Cardiac muscle cell (in vitro differentiated cells and primary cell): ENCODE measurements around the gene BAZ1B. TPM values are rescaled to one million over a fixed set of nuclear protein-coding genes. Genes with fewer than 3 reads are reported as not detected.

Experiments
- DNase-seq, 2 donors: peaks; one replicate each; pipeline versions ENCODE4 v3.0.0 to v3.0.0-alpha.2; 2010 to 2017; ENCODE audit warnings: low read depth in 1 of 2, low spot score in 1 of 2
- H3K27ac ChIP-seq: fragments of 200-600 bp; sonication (generic); 2 replicates; pipeline ENCODE4 v1.5.1; 2016
- H3K27me3 ChIP-seq: fragments of 200-600 bp; sonication (generic); 2 replicates; pipeline ENCODE4 v1.6.0; 2016; ENCODE audit warnings: control low read depth
- H3K36me3 ChIP-seq: fragments of 200-600 bp; sonication (generic); 2 replicates; pipeline ENCODE4 v1.5.1; 2016; ENCODE audit warnings: control low read depth
- H3K4me1 ChIP-seq: fragments of 200-600 bp; sonication (generic); 2 replicates; pipeline ENCODE4 v1.8.1; 2017; ENCODE audit warnings: low read depth, mild to moderate bottlenecking, mixed run types
- H3K4me3 ChIP-seq: fragments of 200-600 bp; sonication (generic); 2 replicates; pipeline ENCODE4 v1.5.1; 2016; ENCODE audit warnings: mild to moderate bottlenecking
- H3K9me3 ChIP-seq: fragments of 200-600 bp; sonication (generic); 2 replicates; pipeline ENCODE4 v1.5.1; 2017; ENCODE audit warnings: low read depth, mild to moderate bottlenecking, control low read depth
- polyA plus RNA-seq: library from polyadenylated mRNA; unstranded; fragments of >200 nt; fragmentation: Nextera tagmentation; extraction: Ambion mirVana; gene quantifications from 2 replicates; pipeline ENCODE4 v1.2.1, GENCODE V29; 2016
- total RNA-seq: library from RNA; depleted of rRNA; stranded (reverse); fragments of >200 nt; gene quantifications from 2 replicates; pipeline ENCODE4 v1.2.3, GENCODE V29; 2016
- TF ChIP-seq, protein P1 (sequence below): IDR thresholded peaks from 2 replicates; pipeline ENCODE4 v1.5.1; 2012; ENCODE audit warnings: low read depth, mild to moderate bottlenecking, low read length

The BAZ1B gene
- total and polyA plus RNA-seq, 2 experiments from 2014 or later: 19.7 to 42.5 TPM

DNA sequence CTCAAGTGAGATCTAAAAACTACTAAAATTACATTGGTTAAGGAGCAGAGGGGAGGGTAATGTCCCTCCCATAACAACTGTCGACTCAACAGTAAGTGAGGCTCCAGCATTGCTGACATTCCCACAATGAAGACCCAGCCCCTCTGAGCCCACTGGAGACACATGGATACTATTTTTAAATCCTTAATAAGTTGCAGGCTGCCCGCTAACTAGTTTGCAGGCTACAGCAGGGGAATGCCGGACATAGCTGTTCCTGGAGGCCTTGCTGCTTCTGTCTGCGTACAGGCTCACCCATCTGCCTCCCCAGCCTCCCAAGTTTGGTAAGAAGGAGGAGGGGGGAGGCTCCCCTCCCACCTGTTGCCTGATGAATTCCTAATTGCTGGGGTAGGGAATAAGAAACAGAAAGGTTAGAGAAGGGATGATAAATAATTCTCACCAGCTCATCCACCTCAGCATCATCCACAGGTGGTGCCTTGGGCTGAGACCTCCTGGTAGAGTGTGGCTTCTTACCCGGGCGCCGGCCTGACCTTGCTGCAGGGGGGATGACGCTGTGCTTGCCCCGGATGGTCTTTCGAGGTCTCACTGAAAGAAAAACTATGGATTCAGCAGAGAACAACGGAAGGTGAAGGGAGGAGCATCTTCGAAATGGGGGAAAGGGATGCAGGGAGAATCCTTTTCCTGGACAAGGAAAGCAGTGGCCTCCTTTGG, 78.4 kb downstream of the BAZ1B start:
- no peaks in the 10 kb centered on the region for H3K27me3 ChIP-seq
- no peak overlapping the region for H3K4me3 ChIP-seq
- no peaks in the 10 kb centered on the region for H3K9me3 ChIP-seq
- H3K36me3 ChIP-seq: peaks cover 62% of the 10 kb centered on the region
- TF ChIP-seq, protein P1, sequence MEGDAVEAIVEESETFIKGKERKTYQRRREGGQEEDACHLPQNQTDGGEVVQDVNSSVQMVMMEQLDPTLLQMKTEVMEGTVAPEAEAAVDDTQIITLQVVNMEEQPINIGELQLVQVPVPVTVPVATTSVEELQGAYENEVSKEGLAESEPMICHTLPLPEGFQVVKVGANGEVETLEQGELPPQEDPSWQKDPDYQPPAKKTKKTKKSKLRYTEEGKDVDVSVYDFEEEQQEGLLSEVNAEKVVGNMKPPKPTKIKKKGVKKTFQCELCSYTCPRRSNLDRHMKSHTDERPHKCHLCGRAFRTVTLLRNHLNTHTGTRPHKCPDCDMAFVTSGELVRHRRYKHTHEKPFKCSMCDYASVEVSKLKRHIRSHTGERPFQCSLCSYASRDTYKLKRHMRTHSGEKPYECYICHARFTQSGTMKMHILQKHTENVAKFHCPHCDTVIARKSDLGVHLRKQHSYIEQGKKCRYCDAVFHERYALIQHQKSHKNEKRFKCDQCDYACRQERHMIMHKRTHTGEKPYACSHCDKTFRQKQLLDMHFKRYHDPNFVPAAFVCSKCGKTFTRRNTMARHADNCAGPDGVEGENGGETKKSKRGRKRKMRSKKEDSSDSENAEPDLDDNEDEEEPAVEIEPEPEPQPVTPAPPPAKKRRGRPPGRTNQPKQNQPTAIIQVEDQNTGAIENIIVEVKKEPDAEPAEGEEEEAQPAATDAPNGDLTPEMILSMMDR: no peak
- H3K27ac ChIP-seq: peak overlapping the region; percentile 74
- H3K4me1 ChIP-seq: no peaks in the 10 kb centered on the region
- DNase-seq: peak in 1 of 2 donors; percentile 47

DNA sequence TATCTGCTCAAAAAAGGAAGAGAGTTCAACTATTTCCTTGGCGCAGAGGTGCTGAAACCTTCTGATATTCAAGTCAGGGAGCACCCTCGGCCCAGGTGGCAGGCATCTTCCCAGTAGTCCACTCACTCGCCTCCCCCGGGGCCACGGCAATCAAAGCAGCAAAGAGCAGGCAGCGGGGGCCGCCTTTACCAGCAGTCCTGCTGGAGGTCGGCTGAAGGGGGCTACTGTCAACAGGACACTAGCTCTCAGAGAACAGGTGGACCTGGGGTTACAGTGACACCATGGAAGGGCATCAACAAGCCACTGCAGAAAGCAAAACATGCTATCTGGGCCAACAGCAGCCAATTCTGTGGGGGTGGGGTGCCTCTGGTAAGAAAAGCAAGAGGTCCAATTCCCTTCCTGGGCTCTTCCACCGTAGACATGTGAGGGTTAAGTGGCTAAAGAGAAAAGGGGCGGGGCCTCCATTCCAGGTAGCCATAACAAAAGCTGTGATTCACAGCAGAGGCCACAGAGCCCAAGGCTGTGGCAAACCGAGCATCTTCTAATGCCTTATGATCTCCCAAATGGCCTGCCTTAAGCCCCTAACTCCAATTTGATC, 79.1 kb downstream of the BAZ1B start:
- Histone ChIP-seq H3K4me3 (no peak overlapping the region), H3K27me3 (no peaks in the 10 kb centered on the region), H3K27ac (peak overlapping the region; percentile 74), H3K4me1 (no peaks in the 10 kb centered on the region), H3K9me3 (no peaks in the 10 kb centered on the region), H3K36me3 (peaks cover 55% of the 10 kb centered on the region)
- DNase-seq: no peak
- TF ChIP-seq, protein P1: no peak

DNA sequence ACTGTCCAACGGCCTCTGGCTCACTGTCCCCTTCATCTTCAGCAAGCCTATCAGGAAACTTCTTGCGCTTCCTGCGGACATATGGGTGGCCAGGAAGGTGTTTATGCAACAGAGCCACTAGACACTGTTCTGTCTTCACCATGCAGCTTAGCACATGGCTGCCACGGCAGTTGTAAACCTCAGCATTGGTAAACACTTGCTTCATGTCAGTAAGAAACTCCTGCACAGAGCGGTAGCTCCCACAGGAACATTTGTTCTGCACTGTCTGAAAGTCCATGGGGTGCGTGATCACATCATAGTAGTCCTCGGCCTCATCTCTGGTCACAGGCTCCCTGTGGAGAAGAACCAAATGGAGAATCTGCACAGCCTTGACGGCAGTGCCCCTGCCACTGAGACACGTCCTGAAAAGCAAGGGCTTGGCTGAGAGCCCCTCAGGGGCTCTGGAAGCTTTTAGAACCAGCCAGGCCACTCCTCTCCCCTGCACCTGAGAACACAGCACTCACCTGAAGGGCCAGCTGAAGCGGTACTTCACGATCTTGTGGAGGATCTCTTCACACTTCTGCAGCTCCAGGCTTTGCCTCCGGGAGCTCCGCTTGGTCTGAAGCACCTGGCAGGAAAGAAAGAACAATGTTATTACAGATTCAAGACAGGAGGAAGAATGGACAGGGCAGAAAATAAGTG, 79.7 kb downstream of the BAZ1B start:
- H3K4me1 ChIP-seq: no peaks in the 10 kb centered on the region
- peaks cover 48% of the 10 kb centered on the region for H3K36me3 ChIP-seq
- H3K4me3 ChIP-seq: no peak overlapping the region
- no peaks in the 10 kb centered on the region for H3K9me3 ChIP-seq
- TF ChIP-seq, protein P1: no peak
- DNase-seq: no peak
- no peaks in the 10 kb centered on the region for H3K27me3 ChIP-seq
- H3K27ac ChIP-seq: peak overlapping the region; percentile 74

DNA sequence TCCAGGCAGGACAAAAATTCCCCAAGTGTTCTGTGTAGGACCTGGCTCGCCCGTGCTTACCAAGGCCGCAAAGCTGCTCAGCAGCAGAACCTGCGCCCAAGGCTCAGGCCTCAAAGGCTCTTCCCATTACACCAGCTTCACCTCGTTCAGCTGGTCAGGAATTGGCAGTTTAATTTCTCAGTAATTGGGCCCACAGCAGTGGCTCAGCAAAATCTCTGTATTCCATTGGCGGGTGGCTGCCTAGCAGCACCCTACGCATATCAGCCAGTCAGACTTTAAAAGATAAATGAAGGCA, 82.7 kb downstream of the BAZ1B start:
- no peak for DNase-seq
- no peak overlapping the region for H3K4me3 ChIP-seq
- peak overlapping the region; percentile 51 for H3K27ac ChIP-seq
- H3K27me3 ChIP-seq: peaks cover 5% of the 10 kb centered on the region
- H3K4me1 ChIP-seq: no peaks in the 10 kb centered on the region
- no peaks in the 10 kb centered on the region for H3K9me3 ChIP-seq
- peaks cover 22% of the 10 kb centered on the region for H3K36me3 ChIP-seq
- TF ChIP-seq, protein P1: no peak

DNA sequence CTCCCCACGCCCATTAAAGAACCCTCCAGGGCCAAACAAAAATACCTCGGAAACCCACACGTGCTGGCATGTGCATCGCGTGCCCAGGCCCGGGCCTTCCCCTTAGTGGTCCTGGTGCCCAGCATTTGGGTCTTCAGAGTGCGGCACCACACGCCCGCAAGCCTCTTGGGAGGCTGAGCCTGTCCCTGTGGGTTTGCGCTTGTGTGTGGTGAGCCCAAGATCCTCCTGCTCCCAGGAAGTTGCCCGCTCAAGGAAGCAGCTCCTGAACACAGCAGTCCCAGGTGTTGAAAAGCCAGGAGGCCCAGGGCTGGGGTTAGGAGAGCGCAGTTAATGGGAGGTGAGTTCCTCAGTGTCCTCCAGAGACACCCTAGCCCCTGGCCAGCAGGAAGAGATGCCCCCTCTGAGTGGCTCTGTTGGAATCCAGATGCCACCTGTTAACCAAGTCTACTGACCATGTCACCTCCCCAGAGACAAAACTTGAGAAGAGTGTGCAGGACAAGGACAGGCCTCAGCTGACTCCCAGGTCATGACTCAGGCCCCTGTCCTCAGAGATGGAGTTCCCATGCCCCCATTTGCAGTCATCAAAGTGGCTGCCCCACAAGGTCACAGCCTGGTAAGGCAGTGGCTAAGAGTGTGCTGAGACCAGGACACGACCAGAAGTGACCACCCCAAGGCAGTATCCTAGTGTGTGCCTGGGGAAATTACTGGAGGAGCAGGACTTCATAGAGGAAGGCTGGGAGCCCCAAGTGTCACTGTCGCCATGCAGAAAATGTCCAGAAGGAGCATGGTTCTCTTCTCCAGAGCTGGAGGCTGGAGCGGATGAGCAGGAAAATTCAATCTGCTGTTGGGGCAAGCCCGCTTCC, 83.3 kb downstream of the BAZ1B start:
- no peaks in the 10 kb centered on the region for H3K9me3 ChIP-seq
- peaks cover 19% of the 10 kb centered on the region for H3K36me3 ChIP-seq
- no peaks in the 10 kb centered on the region for H3K4me1 ChIP-seq
- TF ChIP-seq, protein P1: no peak
- DNase-seq: no peak
- H3K4me3 ChIP-seq: no peak overlapping the region
- H3K27ac ChIP-seq: peak overlapping the region; percentile 51
- H3K27me3 ChIP-seq: peaks cover 5% of the 10 kb centered on the region
